ENCODE measurements around the gene NOVA2. TPM values are rescaled to one million over a fixed set of nuclear protein-coding genes. Genes with fewer than 3 reads are reported as not detected.

The NOVA2 gene, protein sequence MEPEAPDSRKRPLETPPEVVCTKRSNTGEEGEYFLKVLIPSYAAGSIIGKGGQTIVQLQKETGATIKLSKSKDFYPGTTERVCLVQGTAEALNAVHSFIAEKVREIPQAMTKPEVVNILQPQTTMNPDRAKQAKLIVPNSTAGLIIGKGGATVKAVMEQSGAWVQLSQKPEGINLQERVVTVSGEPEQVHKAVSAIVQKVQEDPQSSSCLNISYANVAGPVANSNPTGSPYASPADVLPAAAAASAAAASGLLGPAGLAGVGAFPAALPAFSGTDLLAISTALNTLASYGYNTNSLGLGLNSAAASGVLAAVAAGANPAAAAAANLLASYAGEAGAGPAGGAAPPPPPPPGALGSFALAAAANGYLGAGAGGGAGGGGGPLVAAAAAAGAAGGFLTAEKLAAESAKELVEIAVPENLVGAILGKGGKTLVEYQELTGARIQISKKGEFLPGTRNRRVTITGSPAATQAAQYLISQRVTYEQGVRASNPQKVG
- 0.17 and 5.0 TPM in 2 replicates for total RNA-seq (ENCODE audit: low replicate concordance)
- long read RNA-seq: 0 reads

- H3K4me1 Mint-ChIP-seq (ENCODE audit: unreplicated experiment): peaks cover 18% of the 10 kb centered on the region
- peak within 1 kb of the TSS; percentile 43 for H3K27ac Mint-ChIP-seq
- peaks cover 84% of the 10 kb centered on the region for H3K27me3 Mint-ChIP-seq
- no peak for TF ChIP-seq CTCF (conservative IDR thresholded peaks at IDR 0.05)
- peak; percentile 83 for DNase-seq (ENCODE audit: extremely low spot score, unreplicated experiment)
- H3K36me3 Mint-ChIP-seq: no peaks in the 10 kb centered on the region
- H3K4me3 Mint-ChIP-seq: peak within 1 kb of the TSS; percentile 75
- no peaks in the 10 kb centered on the region for H3K9me3 Mint-ChIP-seq
These were observed at the start of gene NOVA2 for GRCh38 chr19:45973553-45974338. Gene NOVA2 (minus strand): TSS chr19:45973865. CDS start chr19:45973351, 514 bp downstream.

- no peak for DNase-seq (ENCODE audit: extremely low spot score, unreplicated experiment)
- Mint-ChIP-seq H3K27me3 (no peaks in the 10 kb centered on the region), H3K9me3 (no peaks in the 10 kb centered on the region), H3K36me3 (peaks cover 9% of the 10 kb centered on the region), H3K4me1 (ENCODE audit: unreplicated experiment) (no peaks in the 10 kb centered on the region), H3K4me3 (no peak overlapping the region), H3K27ac (no peak overlapping the region)
- no peak for TF ChIP-seq CTCF (conservative IDR thresholded peaks at IDR 0.05)
These were observed 49.7 kb upstream of the NOVA2 start for GRCh38 chr19:46023311-46023779.

GRCh38 chr19:46022431-46023310 is 49.0 kb upstream of the NOVA2 start, which contains the start of gene PGLYRP1:
Gene PGLYRP1 (minus strand): TSS chr19:46023053. CDS start chr19:46023021, 32 bp downstream.
- no peak for DNase-seq (ENCODE audit: extremely low spot score, unreplicated experiment)
- Mint-ChIP-seq H3K27me3 (no peaks in the 10 kb centered on the region), H3K36me3 (peaks cover 9% of the 10 kb centered on the region), H3K4me3 (peak within 1 kb of the TSS; percentile 51), H3K4me1 (ENCODE audit: unreplicated experiment) (no peaks in the 10 kb centered on the region), H3K9me3 (no peaks in the 10 kb centered on the region), H3K27ac (no peak within 1 kb of the TSS)
- TF ChIP-seq CTCF (conservative IDR thresholded peaks at IDR 0.05): no peak

DNA sequence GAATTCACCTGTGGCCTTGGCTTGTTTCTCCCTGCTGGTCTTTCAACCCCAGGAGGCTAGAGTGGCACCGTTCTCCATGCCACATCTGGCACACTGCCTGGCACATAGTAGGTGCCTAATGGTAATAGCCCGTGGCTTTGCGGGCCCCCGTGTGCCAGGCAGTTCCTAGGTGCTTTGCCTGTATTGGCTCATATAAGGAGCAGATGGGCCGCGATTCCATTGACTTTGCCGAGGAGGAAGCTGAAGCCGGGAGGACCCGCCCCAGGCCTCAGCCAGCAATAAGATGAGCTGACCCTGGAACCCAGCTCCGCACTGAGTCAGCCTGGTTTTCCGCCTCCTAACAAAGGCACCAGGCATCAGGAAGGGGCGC is 48.4 kb upstream of the NOVA2 start:
- TF ChIP-seq CTCF (conservative IDR thresholded peaks at IDR 0.05): no peak
- Mint-ChIP-seq H3K27me3 (no peaks in the 10 kb centered on the region), H3K36me3 (peaks cover 9% of the 10 kb centered on the region), H3K4me1 (ENCODE audit: unreplicated experiment) (no peaks in the 10 kb centered on the region), H3K9me3 (no peaks in the 10 kb centered on the region), H3K27ac (no peak overlapping the region), H3K4me3 (peak overlapping the region; percentile 51)
- no peak for DNase-seq (ENCODE audit: extremely low spot score, unreplicated experiment)

DNA sequence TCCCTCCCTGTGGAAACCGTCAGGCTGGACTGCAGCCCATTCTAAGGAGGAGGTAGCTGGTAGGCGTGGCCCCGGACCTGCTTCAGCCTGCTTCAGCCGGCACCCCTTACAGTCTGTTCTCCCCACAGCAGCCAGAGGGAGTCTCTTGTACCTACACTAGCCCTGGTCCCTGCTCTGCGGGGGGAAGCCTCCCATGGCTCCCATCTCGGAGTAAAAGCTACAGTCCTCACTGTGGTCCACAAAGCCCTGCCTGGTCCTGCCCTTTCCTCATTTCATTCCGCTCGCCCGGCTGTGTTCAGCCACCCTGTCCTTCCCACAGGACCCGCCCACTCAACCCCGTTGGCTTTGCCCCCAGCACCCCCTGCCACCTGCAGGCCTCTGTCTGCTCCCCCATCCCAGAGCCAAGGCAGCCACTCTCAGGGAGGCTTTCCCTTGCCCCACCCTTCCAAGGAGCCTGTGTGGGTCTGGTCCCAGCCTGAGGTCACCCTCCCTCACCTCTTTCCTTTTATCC is 47.9 kb upstream of the NOVA2 start:
- H3K4me1 Mint-ChIP-seq (ENCODE audit: unreplicated experiment): no peaks in the 10 kb centered on the region
- peak overlapping the region; percentile 51 for H3K4me3 Mint-ChIP-seq
- no peak for TF ChIP-seq CTCF (conservative IDR thresholded peaks at IDR 0.05)
- no peaks in the 10 kb centered on the region for H3K9me3 Mint-ChIP-seq
- no peak overlapping the region for H3K27ac Mint-ChIP-seq
- DNase-seq (ENCODE audit: extremely low spot score, unreplicated experiment): no peak
- H3K36me3 Mint-ChIP-seq: peaks cover 6% of the 10 kb centered on the region
- no peaks in the 10 kb centered on the region for H3K27me3 Mint-ChIP-seq
